Suppressor macrophage treated with lipopolysaccharide for 1 hour (primary cell): ENCODE results near the gene KIF16B.

Experiments used
- DNase-seq, 3 donors: peaks; one replicate each; pipeline ENCODE4 v3.0.0-alpha.2; 2020 to 2022

The KIF16B gene

DNA sequence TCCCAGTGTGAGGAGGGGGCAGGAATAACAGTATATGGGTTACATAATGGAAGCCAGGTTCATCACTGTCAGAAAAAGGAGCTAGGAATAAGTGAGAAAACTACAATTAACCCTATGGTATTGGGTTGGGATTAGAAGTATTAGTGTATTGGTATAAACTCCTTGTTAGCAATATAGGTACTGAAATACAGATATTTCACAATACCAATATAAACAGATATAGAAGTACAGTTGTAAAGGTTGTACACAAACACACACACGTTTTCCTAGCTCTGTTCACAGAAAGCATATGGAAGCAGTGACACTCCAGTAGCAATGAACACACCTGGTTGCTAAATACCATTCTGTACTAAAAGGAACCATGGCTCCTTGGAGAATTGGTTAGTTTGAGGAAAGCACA is 148.5 kb downstream of the KIF16B start:
- DNase-seq: no peak

DNA sequence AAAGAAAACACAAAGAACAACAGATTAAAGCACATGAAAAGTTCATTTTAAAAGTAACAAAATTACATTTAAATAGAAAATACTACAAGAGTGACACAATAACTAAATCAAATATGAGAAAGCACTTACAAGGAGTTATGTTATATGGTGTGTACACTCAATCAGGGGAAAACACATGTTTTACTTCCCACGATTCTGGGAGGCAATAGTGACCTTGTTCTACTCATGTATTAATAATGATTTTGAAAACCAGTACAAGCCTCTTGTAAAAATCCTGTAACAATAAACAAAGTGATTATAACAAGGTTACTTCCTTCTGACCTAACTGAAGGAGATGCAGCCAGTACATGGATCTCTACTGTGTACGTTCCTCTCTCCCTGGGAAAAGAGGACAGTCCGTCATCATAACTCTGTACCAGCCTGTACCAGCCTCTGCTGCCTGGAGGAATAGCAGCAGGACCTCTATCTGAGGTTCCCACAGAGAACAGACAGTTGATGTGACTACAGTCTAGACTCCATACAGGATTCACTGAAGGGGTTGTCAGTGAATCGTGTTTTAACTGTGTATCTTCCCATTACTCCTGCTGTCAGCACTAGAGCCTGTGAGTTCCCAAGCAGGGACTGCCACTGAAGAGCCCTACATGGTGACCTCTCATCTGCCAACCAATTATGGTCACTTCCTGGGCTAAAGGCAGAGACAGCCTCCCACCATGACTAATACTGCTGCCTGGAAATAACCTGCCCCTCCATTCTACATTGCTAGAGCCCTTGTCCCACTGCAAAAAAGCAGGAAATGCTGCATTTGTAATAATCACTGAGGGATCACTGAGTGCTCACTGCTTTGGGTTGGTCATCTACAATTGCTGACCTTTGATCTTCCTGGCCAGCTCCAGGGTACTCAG is 149.7 kb downstream of the KIF16B start:
- peak in 2 of 3 donors; percentile 1 to 10 for DNase-seq

DNA sequence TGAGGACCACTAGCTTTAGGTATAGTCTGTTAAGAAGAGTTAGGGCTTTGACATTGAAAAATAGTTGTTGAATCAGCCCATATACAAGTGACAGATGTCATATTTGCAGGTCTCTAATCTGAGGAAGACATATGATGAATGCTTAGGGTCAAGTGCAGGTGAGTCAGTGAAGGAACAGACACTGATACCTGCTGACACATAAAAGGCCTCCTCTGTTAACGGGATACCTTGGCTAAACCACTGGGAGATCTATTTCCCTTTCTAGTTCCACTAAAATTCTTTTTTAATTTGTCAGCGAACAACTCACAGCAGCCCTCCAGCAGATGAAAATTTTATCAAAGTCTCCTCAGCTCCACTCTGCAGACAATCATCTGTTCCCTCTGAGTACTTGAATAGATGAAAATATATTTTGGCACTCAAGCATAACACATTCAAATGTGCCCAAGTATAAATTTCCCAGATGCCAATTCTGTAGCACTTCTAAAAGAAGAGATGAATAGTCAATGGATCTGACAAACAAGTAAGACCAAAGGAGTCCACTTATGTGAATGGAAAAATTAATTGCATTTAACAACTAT is 154.0 kb downstream of the KIF16B start:
- DNase-seq: no peak

DNA sequence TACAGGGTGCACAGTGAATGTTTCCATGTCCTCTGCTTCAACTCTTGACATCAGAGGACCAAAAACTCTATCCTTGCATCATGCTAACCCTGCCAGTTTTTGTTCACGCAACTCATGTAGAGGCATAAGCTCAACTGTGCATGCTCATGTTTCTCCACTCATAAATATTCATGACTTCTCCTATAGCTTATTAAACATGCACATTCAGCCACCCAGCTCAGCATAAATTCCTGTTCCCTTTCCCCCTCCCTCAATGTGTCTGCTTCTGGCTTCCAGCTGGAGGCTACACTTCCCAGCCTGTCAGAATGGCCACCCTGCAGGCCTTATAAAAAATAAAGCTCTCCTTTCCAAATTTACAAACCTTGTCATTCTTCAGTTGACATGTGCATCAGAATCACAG is 154.6 kb downstream of the KIF16B start:
- no peak for DNase-seq

DNA sequence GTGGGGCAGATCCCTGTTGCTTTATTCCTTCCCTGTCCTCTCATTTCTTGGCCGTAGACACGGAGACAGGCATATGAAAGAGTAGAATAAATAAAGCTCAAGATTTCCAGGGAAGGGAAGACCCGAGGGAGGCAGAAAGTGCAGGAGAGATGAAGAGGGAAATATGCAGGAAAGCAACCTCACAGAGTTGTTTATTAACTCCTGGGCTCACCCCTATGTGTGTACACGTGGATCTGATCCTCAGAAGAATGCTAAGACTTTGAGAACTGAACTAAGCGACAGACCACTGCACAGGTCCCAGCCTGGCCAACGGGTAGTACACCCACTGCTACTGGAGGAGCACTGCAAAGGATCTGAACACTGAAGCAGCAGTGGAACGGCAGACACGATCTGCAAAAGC is 156.2 kb downstream of the KIF16B start:
- no peak for DNase-seq

DNA sequence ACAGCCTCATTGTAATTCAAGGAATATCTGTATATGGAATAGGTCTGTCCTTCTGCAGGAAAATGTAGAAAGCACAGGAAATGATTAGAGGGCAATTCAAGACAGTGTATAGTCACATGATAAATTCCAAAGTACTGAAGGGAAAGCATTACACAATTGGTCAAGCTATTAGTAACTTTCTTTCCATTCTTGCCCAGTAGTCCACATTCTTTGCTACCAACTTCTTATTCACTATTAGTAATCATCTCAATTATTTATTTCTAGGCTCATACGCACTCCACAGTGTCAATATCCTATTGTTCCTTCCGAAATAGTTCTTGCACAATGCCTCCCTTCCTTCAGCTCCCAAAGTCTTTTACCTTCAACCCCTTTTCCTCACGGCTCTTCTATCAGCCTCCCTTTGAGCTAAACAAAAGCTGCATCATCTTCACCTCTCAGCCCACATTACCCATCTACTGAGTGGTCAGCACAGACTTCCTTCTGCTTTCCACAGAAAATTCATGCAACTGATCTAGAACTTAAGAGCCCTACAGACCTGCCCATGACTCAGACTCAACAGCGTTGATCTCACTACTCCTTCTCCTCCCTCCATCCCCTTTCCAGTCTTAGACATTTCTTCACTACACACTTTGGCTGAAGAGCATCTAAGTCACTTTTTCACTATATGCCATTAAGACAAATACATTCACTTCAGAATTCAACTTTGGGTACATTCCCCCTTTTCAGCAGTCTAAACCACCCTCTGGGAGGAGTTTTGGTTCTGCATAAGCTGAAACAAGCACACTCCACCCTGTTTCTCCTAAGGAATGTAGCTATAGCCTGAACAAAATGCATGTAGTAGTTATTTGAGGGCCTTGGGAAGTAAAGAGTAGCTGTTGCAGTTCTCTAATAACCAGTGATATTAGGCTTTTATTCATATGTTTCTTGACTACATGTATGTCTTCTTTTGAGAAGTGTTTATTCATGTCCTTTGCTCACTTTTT is 157.9 kb downstream of the KIF16B start:
- DNase-seq: no peak

DNA sequence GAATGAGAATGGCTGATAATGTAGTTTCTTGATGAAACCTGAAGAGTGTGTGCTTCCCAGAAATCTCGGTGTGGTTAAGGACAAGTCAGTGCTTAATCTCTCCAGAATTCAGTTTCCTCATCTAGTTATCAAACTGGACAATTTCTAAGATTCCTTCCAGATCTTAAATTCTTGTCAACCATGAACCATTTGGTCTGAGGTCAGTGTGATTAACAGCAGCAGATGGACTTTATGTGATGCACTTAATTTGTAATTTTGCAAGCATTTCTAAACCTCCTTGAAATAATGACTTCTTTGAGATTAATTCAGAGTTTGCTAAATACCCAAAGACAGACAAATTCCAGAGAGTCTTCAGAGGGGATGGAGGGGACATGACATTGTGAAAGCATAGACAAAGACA is 160.3 kb downstream of the KIF16B start:
- no peak for DNase-seq

DNA sequence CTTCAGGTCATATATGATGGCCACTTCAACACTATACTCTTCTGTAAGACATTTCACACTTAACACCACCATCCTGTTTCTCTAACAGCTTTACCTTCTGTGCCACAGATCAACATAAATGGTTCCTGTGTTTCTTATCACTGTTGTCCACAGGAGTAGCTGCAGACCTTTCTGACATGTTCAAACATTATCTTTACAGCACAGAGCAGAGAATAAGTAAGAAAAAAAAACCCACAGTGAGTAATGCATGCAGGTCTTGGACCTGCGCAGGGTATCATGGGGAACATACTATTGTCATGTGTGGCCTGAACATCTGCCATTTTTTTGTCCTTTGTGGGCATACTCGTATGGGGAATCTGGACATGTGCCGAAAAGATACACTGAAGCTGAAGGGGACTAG is 161.9 kb downstream of the KIF16B start:
- DNase-seq: no peak

DNA sequence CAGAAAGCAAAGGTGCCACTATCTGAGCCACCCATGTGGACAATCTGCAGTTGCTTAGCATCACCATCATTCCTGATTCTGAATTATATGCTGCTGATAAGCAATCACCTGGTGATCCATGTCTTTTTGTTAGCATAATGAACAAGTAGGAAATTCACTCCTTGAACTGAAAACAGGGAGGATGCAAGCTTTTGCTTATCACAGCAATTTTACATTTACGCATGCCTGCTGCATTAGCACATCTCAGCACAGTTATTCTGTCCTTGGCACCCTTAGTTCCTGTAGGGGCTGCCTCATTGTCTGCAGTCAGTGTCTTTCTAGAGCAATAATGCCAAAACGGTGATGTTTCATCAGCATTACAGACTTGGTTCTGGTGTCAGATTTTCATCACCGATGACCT is 162.6 kb downstream of the KIF16B start:
- no peak for DNase-seq

DNA sequence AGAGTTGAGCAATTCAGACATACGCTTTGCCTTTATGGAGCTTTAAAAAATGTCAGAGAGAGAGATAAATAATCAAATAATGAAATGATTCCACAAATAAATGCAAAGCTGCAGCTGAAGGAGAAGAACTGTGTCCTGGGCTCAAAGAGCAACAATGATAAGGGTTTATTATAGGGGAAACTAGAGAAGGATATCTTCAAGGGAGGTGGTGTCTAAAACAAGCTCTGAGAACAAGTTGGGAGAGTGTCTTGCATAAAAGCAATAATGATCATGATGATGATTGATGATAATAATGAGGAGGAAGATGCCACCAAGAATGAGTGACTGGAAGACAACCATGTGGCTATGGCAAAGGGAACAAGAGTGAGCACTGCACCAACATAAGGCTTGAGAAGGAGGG is 164.3 kb downstream of the KIF16B start:
- DNase-seq: no peak

DNA sequence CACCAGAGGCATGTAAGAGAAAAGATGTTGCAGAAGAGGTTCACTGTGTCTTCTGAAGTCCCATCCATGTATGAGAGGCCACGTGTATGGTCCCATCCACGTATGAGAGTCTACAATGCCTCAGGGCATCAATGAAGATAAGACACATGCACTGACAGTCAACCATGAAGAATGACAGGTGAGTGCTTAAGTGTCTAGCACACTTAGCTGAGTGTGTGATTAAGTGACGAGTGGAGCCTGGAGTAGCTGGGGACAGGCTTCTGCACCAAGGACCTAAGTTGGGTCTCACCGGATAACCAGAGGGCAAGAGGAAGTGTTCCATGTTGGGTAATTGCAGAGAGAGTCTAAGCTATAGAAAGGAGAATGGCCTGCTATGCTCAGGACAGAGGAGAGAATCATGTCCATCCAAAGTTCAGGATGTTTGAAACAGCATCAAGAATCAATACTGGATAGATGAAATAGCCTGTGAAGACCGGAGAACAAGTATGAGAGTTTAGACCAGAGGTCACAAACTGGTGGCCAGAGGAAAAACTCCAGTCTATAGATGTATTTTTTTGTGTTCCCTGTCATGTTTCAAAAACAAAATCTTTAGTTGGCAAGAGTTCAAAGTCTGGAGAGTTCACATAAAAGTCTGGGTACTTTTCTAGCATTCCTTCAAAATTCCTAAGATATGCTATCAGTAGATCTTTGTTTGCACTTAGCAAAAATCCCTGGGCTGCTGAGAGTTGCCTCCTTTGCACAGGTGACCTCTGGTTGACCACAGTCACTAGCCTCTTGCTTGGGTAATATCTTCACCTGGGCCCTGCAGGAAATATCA is 165.8 kb downstream of the KIF16B start:
- no peak for DNase-seq

DNA sequence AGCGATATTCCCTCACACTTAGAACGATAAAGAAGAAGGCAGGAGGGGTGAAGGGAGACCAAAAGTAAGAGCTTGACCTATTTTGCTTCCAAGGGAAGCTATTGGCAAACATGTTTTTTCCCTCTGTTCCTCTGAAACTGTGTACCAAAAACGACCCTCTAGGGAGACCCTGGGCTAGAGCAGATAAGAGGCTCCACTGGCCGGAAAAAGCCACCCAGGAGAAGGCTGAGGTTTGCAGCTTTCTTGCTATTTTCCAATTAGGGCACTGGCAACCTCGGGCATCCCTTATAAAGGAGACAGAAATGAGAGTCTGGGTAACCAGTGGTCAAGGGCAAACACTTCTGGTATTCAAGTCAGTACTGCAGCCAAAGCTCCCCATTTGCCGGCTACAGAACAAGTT is 168.0 kb downstream of the KIF16B start:
- DNase-seq: no peak

DNA sequence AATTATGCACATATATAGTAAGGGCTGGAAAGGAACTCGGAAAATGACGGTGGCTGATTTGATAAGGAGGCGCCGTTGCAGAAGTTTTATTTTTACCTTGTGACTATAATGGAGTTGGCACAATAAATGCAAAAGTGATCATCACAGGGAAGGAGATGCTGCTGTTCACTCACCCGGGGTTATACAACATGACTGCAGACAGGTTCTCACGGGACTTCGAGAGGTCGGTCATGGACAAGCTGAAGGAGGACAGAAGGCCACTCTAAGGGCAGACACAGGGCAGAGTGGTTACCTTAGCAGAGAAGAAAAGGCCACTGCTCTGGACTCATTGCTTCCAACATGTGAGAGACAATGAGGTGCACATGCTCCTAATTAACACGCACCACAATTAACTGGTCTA is 168.6 kb downstream of the KIF16B start:
- no peak for DNase-seq

DNA sequence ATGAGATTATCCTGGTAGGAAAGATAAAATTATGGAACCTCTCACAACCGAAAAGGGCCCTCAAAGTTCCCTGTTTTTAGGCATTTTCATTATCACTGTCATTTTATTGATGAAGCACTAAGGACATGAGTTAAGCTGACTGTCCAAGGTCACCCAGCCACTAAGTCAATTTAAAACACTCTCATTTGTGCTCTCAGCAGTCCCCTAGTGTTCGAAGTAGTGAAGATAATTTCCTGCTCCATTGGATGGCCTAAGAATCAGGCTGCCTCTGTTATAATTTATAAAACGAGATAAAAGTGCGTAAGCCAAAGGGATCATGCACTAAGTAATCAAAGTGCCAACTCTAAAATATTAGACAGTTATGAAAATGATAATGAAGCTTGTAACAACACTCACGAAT is 169.1 kb downstream of the KIF16B start:
- no peak for DNase-seq

DNA sequence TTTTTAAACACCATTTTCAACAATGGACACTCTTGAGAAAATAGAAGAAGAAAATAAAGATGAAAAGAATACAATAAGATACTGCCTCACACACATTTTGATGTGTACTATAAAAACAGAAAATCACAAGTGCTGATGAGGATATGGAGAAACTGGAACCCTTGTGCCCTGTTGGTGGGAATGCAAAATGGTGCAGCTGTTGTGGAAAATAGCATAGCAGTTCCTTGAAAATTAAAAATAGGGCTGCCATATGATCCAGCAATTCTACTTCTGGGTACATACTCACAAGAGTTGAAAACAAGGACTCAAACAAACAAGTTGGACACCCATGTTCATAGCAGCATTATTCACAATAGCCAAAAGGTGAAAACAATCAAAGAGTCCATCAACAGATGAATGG is 173.0 kb downstream of the KIF16B start:
- DNase-seq: no peak

DNA sequence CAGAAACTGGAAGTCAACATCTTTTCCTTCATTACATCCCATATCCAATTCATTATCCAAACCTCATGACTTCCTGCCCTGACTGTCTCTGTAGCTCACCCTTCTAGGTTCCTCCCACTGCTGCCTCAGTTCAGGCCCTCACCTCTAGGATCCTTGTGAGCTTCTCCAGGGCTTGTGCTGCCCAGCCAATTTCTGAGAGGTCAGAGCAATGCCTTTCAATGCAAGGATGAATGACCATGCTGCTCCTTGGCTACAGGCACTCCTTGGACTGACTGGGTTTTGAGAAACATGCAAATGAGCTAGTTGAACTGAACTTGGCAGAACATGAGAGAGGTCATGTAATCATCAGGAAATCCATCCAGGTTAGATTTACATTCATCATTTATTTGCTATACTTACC is 173.4 kb downstream of the KIF16B start:
- DNase-seq: no peak

DNA sequence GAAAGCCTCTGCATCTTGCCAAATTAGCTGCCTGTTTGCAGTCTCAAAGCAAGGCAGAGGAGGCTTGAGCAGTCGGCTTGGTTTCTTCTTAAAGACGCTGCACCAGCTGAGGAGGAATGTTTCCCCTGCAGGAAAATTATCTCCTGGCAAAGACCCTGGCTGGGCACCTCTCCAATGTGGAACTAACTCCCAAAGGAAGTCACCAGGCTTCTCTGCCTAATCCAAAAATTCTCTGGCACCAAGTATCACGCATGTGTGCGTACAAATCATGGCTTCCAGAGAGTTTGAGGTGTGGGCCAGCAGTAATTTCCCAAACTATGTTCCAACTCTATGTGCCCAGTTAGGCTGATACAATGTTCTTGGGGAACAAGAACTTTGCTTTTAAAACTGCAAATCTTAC is 176.2 kb downstream of the KIF16B start:
- DNase-seq: no peak

DNA sequence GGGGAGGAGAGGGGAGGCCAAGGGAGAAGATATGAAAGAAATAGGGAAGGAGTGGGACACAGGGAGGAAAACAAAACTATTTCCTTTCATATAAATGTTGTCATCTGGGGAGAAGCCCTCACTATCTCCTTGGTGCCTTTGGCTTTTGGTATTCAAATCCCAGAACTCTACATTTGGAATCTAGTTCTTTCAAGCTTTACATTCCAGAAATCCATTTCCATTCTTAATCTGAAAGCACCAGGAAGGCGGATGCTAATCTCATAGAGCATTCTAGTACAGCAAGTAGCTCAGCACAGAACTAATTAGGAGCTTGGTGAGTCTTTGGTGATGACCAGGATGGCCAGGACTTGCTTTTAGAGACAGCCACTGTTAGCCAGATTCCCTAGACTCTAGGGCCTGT is 177.9 kb downstream of the KIF16B start:
- no peak for DNase-seq

DNA sequence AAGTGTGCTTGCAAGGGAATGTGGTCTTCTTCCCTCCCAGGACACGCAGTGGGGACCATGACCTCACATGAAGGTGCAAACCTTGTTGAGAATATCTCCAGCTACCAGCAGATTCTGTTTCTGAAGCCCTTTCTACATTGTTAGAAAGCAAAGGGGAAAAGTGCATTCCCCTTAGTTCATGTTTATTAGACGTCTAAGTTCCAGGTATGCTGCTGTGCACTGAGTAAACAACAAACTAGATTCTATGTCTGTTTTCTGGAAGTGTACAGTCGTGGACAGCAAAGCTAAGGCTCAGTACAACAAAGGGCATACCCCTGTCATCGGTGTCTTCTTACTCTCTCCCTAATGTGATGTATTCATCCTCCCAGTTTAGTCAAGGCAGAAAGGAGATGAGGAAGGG is 178.5 kb downstream of the KIF16B start:
- no peak for DNase-seq

DNA sequence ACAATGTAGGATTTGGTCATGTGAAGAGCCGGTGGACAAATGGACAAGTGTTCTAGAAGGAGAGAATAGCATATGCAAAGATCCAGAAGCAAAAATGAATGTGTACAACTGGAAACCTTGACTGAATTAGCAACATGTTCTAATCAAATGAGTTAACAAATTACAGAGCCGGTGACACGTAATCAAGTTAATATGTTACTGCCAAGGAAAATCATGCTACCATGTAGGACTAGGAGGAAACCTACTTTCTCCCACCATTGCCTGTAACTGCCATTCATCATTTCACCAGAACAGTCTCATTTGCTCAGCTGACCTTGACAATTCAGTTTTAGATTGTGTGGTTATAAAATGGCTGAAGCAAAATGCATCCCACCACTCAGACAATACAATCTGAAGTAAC is 179.4 kb downstream of the KIF16B start:
- no peak for DNase-seq

DNA sequence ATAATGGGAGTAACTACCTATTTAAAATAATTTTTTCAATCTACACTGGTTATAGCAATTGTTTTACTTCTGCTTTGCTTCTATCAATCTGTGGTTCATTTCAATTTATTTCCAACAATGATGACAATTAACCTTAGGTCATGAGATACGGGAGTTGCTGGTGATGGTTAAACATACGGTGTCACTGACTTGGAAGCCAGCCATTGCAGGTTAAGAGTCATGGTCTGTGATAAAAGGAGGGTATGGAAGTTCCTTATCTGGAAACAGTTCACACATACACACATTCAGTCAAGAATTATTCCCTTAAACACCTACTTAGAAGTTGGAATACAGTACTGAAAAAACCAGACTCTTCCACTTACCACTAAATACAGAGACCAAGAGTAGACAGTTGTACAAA is 180.0 kb downstream of the KIF16B start:
- no peak for DNase-seq

DNA sequence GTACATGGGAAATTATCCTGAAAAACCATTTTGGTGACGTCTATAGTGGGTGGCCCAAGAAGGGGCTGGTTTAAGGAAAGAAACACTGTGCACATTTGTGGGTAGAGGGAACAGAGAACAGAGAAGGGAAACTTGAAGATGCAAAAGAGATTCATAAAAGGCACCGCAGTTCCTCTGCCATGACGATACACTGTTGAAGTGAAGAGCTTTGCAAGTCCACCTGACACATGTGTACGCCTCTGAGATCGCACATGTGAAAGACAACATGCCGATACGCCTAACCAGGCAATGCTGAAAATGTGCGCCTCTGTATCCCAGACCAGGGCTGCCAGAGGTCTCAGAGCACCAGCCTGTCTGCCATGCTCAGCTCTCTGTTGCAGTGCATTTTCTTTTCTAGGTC is 180.9 kb downstream of the KIF16B start:
- DNase-seq: no peak

DNA sequence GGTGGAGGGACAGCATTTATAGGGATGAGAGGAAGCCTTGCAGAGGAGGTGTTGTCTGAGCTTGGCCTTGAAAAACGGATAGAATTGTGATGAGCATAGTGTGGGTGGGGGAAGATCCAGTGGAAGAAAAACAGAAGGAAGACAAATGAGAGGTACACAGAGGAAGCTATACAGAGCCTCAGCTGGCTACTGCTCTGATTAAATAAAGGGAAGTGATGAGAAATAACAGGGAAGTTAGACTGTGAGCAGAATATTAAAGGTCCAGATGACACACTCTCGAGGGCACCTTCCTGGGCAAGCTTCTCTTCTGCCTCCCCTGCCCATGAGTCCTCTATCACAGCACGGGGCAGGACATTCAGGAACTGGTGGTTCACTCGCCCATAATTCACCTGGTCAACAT is 182.3 kb downstream of the KIF16B start:
- DNase-seq: peak; percentile 52 to 71 (median 70)
